Measurements from ENCODE around the gene CUTC. TPM values are rescaled to one million over a fixed set of nuclear protein-coding genes. Genes with fewer than 3 reads are reported as not detected.
"Not testable (repeated sequence)": the region's sequence is repeated elsewhere in the genome, so short reads cannot be mapped to it uniquely, and the experiment has no call there.

The CUTC gene
- total RNA-seq, 1 experiment from 2014 or later = 21.8 TPM

DNA sequence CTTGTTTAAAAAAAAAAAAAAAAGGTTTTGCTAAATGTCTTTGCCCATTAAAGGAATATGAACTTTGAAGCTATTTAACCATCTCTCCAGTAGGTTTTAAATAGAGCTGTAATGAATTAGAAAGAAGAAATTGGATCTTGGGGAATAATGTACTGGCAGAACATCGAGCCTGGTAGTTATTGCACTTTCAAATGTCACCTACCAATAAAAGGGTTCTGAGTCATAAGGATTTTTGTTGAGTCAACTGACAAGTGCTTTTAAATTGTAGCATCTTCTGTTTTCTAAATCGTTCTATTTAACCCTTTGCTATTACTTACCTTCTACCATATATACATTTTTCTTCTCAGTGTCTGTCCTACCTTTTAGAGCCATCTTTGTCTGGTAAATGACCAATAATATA is 10.7 kb downstream of the CUTC start:
- no peak for DNase-seq (ENCODE audit: low read depth)

DNA sequence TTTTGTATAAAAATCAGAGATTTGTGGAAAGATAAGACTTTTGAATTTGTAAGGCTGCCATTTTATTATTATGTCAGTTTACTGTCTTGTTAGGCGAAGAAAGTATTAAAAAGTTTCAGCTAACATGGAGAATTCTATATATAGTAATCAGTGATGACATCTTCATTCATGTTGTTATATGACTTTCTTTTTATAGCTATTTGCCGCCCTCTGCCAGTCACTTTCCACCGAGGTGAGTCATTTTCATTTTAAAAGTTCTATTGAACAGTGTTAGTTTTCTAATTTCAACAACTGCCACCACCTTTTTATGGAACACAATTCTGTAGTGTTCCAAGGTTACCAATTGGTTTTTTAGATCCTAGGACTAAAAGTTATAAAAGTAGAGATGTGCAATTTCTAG is 11.8 kb downstream of the CUTC start:
- no peak for DNase-seq (ENCODE audit: low read depth)

DNA sequence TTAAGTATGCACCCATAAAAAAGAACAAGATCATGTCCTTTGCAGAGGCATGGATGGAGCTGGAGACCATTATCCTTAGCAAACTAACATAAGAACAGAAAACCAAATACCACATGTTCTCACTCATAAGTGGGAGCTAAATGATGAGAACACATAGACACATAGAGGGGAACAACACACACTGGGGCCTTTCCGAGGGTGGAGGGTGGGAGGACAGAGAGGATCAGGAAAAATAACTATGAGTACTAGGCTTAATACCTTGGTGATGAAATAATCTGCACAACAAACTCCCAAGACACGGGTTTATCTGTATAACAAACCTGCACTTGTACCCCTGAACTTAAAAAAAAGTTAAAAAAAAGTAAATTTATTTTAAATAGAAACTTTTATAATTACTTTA is 14.1 kb downstream of the CUTC start:
- not testable (repeated sequence) for DNase-seq (ENCODE audit: low read depth)

DNA sequence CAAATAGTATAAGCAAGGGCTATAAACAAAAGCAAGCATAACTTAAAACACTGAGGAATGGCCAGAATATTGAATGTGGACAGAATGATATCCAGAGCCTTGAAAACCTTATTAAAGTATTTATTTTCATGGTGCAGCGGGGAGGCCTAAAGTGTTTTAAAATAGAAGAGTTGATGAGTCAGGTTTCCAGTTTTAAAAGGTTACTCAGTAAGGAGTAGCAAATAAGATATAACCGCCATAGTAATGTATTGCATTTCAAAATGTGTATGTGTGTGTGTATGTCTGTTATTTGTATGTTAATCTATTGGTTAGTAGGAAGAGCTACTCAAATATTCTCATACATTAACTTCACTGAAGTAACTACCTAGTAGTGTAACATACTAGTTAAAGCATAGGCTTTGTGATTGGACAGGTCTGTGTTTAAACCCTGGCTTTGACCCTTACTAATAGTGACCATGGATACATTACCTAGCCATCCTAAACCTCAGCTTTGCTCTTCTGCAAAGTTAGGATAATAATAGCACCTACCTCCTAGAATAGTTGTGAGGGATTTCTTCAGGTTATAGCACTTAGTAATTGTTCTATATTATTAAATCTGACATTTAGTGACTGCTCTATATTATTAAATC is 16.9 kb downstream of the CUTC start:
- no peak for DNase-seq (ENCODE audit: low read depth)

DNA sequence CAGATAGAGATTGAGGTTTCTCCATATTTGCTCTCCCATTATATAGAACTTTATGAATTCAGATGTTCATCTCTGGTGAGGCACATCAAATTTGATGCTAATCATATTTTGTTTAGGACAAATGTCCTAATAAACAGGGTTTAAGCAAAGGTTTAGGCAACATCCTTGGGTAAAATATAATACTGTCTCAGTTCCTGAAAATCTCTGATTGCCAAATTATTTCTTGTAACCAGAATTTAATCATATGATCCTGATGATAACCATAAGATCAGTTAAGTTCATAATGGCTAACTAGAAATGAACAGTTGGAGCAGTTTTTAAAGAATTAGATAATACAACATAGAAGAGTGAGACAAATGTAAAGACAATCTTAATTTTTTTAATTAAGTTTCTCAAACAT is 18.6 kb downstream of the CUTC start:
- no peak for DNase-seq (ENCODE audit: low read depth)

DNA sequence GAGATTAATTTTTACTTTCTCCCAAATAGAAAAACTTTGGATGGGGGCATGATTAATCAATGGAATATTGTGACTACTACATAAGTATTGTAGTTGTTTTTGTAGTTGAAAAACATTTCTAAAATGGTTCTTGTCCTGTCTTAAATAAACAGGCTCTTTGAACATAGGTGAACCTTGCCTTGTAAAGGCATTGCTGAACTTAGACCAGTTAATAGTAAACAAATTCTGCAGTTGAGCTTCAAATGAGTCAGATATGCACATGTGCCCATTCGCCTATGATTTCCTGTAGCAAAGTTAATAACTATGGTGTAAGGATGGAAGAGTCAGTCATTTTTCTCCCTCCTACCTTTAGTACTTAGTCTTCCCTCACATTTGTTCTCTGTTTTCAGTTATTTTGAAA is 22.6 kb downstream of the CUTC start:
- no peak for DNase-seq (ENCODE audit: low read depth)

DNA sequence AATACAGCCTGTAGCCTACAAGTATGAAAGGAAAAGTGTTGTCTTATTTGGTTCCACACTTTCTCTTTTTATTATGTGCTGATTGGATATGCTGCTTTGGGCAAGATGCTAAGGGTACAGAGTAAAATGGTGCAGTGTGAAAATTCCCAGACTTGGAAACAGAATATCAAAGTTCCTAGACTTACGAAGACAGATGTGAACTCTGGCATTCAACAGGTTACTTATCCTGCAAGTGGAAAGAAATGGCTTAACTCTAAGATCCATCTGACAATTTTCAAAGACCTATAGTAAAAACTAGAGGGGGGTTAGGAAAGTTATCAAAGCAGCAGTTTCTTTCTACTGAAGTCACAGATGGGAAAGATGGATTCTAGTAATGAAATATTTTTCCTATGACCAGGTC is 24.1 kb downstream of the CUTC start:
- DNase-seq (ENCODE audit: low read depth) = no peak

DNA sequence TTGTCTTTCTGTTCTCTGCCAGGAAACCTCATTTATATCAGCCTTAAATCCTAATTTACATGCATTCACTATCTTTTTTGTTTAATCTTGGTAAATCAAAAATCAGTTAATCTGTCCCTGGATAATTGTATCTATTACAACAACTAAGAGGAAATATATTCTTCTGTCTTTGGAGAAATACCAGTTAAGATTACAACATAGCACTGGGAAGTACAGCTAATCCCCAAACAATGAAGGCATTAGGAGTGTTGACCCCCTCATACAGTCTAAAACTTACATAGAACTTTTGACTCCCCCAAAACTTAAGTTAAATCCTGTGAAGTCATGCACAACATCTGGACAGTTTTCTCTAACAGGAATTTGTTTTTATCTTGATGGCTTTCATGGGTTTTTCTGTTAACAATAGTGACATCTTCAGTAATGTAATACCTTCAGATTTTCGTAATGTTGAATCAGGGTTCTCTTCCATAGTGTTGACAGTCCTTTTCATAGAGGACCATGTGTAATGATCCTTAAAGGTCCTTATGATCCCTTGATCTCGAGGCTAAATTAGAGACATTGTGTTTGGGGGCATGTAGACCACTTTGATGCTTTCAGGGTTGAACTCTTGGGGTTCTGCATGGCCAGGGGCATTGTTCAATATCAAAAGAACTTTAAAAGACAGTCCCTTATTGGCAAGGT is 26.3 kb downstream of the CUTC start:
- DNase-seq (ENCODE audit: low read depth) = no peak

DNA sequence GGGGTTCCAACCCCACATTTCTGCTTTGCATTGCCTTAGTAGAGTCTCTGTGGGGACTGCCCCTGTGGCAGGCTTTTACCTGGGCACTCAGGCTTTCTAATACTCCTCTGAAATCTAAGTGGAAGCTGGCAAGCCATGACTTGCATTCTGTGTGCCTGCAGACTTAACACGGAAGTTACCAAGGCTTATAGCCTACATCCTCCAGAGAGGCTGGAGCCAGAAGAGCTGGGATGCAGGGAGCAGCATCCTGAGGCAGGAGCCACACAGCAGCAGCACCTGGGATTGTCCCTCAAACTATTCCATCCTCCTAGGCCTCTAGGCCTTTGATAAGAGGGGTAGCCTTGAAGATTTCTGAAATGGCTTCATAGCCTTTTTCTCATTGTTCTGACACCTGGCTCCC is 28.3 kb downstream of the CUTC start:
- DNase-seq (ENCODE audit: low read depth) = no peak

DNA sequence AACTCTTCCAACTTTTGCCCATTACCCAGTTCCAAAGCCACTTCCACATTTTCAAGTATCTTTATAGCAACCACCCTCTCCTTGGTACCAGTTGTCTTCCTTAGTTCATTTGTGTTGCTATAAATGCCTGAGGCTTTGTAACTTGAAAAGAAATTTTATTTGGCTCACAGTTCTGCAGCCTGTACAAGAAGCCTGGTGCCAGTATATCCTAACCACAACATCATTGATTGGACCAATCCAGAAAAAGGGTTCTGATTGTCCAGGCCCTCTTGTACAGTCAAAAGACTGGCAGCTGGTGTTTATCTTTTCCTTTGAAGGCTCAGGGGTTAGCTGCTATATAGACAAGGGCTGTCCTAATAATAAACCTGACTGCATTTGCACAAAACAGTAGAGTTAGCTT is 29.3 kb downstream of the CUTC start:
- DNase-seq (ENCODE audit: low read depth) = no peak

DNA sequence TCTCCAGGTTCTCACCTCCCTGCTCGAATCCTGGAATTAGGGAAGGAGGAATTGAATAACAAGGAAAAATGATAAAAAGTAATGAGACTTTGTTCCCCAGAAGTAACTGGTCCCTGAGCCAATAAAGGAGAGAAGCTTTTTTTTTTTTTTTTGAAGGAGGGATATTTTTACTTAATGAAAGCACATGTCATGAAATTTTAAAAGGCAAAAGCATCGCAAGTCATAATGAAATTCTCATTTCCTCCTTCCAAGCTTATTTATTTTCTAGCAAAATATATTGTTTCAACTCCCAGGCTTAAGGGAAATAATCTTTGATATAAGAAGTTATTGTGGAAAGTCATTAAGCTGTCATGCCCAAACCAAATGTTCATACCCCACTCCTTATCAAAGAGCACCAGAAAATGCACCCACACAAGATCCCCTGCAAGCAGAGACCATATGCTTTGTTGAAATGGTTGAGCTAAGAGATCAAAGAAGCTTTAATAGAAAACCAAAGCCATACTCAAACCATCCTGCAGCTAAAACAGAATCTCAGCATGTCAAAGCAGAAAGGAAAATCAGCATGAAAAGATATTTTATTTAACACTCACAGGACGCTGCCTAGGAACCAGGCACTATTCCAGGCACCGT is 33.8 kb downstream of the CUTC start:
- DNase-seq (ENCODE audit: low read depth) = no peak

DNA sequence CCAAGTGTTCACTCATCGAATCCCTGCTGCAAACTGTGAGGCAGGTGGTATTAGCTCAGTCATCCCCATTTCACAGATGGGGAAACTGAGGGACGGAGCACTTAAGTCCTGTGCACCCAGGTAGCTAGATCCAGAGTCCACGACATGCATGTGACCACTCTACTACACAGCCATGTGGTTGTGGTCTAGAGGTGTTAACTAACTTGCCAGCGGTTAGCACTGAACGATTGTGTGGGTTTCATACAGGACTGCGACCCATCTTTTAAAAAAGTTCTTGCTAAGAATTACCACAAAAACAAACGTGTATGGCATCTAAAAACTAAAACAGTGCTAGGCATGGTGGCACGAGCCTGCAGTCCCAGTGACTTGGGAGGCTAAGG is 34.3 kb downstream of the CUTC start:
- DNase-seq (ENCODE audit: low read depth) = no peak

DNA sequence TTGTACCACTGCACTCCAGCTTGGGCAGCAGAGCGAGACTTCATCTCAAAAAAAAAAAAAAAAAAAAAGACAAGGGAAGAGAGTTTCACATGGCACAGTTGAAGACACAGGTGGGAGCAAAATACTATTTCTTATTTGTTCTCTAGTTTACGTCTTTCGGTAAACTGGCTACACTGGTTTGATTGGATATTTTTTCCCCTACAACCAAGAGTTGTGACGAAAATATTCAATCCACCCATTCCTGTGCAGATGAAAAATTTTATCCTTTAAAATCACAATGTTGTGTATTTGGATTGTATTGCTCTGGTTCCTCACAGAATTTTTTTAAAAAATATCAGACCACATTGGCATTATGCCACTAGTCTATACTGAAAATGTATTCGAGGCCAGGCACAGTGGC is 35.9 kb downstream of the CUTC start:
- no peak for DNase-seq (ENCODE audit: low read depth)

DNA sequence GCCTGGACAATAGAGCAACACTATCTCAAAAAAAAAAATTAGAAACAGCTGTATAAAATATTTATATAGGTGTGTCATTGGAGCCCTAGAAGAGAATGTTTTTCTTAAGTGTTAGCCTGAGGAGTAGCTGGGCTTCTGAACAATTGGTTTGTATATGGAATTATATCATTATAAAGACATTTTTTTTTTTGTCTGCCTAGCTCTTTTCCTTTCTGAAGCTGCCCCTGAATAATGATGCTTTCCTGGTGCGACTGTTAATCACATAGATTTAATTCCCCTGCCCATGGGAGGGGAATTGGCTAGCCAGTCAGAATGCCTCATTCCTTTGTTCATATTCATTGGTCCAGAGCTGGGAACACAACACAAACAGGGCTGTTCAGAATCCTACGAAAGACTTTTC is 36.5 kb downstream of the CUTC start:
- DNase-seq (ENCODE audit: low read depth) = no peak

DNA sequence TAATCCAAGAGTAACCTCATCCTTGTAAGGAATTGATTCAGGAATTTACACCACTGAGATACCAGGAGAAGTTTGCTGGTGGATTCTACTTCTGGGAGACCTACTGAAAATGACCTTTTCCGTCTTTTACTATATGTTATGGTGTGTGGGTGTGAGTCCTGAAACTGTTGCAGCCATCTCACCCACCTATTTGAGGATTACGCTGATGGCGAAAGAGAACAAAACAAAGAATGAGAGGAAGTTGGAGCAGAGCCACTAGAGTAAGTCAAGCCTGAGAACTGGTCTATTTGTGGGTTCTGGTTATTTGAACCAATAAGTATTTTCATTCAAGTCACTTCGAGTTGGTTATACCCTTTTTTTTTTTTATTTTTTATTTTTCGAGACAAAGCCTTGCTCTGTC is 37.7 kb downstream of the CUTC start:
- no peak for DNase-seq (ENCODE audit: low read depth)

DNA sequence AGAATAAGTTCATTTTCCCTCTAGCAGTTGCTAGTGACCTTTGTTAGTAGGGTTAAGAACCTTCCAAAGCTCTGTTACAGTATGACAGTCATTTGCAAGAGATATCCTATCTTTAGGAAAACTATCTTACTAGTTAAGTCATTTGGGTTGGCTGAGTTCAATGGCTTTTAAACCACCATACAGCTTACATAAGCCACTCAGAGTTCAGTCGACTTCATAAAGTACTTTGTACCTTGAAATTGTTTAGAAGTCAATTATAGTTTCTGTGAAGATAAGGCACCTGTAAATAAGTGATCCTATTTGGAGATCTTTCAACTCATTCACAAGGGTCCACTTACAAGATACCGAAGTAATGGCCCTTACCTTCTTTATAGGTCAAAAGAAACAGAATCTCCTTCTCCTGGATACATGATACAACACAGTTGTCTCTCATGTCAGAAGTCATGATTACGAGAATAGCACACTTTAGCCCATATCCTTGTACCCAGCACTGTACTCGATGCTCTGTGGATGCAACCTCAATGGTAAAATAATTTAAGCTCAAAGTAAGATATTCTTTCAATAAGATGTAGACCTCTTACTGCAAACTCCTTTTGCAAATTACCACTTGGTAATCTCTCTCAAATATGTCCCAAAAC is 38.5 kb downstream of the CUTC start:
- no peak for DNase-seq (ENCODE audit: low read depth)

DNA sequence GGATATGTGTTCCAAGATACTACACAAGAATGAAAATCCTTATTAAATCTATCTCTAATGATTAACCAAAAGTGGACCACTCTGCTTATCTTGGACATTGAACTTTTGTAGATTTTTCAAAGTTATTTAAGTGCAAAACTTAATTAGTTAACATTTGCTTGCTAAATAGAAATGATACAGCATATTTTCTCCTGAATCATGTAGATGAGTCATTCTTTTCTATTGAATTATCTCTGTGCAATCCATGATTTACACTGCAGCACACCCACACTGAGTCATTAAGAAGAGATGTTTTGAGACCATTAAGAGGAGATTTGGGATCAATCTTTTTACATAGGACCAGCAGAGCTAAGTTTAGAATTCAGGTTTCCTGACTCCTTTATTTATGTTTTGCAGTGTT is 43.8 kb downstream of the CUTC start:
- DNase-seq (ENCODE audit: low read depth) = peak; percentile 61

DNA sequence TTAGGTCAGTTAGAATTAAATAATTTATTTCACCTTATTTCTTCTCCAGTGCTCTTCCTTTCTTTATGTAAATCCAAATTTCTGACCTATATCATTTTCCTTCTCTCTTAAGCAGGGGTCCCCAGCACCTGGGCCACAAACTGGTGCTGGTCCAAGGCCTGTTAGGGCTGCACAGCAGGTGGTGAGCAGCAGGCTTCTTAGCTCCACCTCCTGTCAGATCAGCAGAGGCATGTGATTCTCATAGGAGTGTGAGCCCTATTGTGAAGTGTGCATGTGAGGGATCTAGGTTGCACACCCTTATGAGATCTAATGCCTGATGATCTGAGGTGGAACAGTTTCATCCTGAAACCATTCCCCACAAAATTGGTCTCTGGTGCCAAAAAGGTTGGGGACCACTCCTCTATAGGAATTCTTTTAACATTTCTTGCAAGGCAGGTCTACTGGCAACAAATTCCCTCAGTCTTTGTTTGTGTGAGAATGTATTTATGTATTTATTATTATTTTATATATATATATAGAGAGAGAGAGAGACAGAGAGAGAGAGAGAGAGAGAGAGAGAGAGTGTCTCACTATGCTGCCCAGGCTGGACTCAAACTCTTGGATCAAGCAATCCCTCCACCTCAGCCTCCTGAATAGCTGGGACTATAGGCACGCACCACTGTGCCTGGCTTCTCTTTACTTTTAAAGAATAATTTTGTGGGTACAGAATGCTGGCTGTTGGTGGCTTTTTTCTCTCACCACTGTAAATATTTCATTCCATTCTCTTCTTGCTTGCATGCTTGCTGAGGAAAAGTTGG is 46.1 kb downstream of the CUTC start:
- no peak for DNase-seq (ENCODE audit: low read depth)

DNA sequence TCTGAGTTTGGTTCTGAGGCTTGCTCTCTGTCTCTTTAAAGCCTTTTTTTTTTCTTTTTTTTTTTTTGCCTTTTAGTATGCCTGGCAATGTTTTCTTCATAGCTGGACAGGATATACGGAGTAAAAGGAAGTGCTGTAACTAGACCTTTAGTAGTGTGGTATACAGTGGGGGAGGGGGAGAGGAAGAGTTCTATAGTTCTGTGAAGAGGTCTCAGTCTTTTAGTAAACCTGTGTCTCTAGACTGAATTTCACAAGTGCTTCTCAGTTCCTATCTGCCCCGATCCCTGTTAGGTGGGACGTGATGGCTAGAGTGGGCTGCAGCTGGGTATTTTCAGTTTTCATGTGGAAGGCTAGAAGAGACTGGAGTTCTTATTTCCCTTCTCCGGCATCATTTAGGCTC is 47.3 kb downstream of the CUTC start:
- peak; percentile 67 for DNase-seq (ENCODE audit: low read depth)

DNA sequence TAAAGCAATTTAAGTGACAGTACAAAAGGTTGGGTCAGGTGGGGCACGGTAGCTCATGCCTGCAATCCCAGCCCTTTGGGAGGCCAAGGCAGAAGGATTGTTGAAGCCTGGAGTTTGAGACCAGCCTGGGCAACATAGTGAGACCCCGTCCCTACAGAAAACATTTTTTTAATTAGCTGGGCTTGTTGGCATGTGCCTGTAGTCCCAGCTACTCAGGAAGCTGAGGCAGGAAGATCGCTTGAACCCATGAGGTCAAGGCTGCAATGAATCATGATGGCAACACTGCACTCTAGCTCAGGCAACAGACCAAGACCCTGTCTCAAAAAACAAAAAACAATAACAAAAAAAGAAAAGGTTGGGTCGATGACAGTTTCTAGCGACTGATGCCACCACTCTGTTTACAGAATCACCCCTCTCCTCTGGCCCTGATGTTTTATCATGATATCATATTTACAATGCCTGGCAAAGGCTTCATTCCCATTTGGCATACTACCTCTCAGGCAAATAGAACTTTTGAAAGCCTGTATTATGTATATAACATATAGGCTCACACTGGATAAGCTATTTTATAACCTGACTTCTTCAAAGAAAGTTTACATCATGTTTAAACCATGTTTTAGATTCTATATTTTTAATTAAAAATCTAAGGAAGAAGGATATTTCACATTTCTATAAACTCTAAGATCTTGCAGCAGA is 49.8 kb downstream of the CUTC start:
- DNase-seq (ENCODE audit: low read depth) = no peak

DNA sequence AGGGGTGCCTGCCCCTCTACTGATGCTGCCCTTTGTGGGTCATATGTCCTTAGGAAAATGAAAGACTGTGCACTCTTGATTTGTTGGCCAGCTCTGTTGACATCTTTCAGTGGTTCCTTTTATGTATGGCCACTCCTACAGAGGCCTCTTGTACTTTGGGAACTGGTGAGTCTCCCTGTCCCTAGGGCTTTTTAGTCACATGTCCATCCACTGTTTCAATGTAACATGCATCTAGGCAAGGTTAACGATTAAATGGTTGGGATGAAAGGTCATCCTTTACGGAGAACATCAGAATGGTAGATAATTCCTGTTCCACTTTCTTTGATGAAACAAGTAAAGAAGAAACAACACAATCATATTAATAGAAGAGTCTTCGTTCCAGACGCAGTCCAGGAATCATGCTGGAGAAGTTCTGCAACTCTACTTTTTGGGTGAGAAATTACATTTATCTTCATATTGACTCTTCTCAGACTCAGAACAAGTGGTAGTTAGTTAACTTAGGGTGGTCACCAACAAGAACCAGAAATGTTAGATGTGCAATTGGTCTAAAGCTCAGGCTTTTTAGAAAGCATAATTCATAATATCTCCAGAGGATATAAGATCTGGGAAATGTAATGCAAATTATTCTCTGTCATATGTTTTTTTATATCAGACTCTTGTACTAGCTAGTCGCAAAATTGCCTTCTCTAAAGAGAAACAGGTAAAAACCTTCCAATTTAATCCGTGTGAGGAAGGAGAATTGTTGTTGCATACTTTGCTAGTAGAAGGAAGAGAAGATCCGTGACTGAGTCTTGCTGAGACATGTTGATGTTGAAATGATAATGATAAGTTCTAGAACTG is 50.6 kb downstream of the CUTC start, which contains the start of gene ABCC2:
Gene ABCC2 (plus strand): TSS at position 194 of the 840 bp plus-strand sequence. CDS start 205 bp downstream, at position 399.
- no peak for DNase-seq (ENCODE audit: low read depth)

Data from Daoy (cell line).